ENCODE data around the gene COMT.

DNA sequence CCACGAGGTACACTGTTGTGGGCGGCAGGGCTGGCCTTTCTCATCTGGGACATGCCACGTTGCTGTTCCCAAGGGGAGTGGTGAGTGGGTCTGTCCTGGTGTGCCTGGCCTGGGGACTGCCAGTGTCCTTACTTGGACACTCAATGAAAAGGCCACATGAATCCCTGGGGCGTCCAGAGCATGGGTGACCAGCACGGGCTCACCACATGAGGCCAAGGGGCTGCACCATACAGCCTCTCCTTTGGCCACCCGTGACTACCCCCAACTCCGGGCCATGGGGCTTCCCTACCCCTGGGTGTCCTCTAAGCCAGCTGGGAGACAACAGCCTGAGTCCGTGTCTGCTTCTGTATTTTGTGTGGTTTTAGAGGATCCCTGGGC, 20.3 kb downstream of the COMT start:
- TF ChIP-seq, protein P1, sequence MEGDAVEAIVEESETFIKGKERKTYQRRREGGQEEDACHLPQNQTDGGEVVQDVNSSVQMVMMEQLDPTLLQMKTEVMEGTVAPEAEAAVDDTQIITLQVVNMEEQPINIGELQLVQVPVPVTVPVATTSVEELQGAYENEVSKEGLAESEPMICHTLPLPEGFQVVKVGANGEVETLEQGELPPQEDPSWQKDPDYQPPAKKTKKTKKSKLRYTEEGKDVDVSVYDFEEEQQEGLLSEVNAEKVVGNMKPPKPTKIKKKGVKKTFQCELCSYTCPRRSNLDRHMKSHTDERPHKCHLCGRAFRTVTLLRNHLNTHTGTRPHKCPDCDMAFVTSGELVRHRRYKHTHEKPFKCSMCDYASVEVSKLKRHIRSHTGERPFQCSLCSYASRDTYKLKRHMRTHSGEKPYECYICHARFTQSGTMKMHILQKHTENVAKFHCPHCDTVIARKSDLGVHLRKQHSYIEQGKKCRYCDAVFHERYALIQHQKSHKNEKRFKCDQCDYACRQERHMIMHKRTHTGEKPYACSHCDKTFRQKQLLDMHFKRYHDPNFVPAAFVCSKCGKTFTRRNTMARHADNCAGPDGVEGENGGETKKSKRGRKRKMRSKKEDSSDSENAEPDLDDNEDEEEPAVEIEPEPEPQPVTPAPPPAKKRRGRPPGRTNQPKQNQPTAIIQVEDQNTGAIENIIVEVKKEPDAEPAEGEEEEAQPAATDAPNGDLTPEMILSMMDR (tag by site-specific recombination; IDR thresholded peaks at IDR 0.05): no peak
- TF ChIP-seq, protein P2, sequence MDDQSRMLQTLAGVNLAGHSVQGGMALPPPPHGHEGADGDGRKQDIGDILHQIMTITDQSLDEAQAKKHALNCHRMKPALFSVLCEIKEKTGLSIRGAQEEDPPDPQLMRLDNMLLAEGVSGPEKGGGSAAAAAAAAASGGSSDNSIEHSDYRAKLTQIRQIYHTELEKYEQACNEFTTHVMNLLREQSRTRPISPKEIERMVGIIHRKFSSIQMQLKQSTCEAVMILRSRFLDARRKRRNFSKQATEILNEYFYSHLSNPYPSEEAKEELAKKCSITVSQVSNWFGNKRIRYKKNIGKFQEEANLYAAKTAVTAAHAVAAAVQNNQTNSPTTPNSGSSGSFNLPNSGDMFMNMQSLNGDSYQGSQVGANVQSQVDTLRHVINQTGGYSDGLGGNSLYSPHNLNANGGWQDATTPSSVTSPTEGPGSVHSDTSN (CRISPR knock-in tag; IDR thresholded peaks at IDR 0.05): no peak
- TF ChIP-seq, protein P3, sequence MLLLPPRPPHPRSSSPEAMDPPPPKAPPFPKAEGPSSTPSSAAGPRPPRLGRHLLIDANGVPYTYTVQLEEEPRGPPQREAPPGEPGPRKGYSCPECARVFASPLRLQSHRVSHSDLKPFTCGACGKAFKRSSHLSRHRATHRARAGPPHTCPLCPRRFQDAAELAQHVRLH (tag by site-specific recombination; IDR thresholded peaks at IDR 0.05): no peak
